H1 (cell line): ENCODE measurements around the gene AP2A2. TPM values are rescaled to one million over a fixed set of nuclear protein-coding genes. Genes with fewer than 3 reads are reported as not detected.

Source experiments
- CTCF ChIA-PET: fragments of 300-600 bp; sonication (Branson Sonifier 250); formaldehyde crosslinking; loops from one replicate; lab custom pipeline; 2021; ENCODE audit not compliant: partially characterized antibody; lab: Charles Lee
- POLR2A ChIA-PET: fragments of 300-600 bp; sonication (Branson Sonifier 250); formaldehyde crosslinking; loops from one replicate; lab custom pipeline; 2021; ENCODE audit warnings: inconsistent platforms; ENCODE audit not compliant: partially characterized antibody; lab: Charles Lee
- DNase-seq, 2 experiments: peaks; one replicate each; pipeline versions ENCODE4 v3.0.0 to v3.0.0-alpha.2; 2010 to 2022; ENCODE audit warnings: low spot score in 2 of 2, low read depth in 1 of 2, mixed read lengths in 1 of 2
- FAIRE-seq: peaks from 2 replicates; lab custom pipeline; 2011; peaks lifted over from hg19 to GRCh38; lab: Jason Lieb, UNC
- H2AFZ ChIP-seq: 2 replicates; pipeline ENCODE4 v1.8.1; 2012; ENCODE audit warnings: low read length, inconsistent platforms
- H2AK5ac ChIP-seq: 2 replicates; pipeline ENCODE4 v1.6.1; 2013; ENCODE audit warnings: low read depth, low read length
- H2BK120ac ChIP-seq: replicated peaks from 2 replicates; pipeline ENCODE3; 2013; ENCODE audit warnings: low read depth, low read length, inconsistent platforms
- H2BK12ac ChIP-seq: 2 replicates; pipeline ENCODE4 v1.6.1; 2013; ENCODE audit warnings: low read depth, low read length
- H2BK15ac ChIP-seq: 2 replicates; pipeline ENCODE4 v1.6.1; 2013; ENCODE audit warnings: low read length
- H2BK20ac ChIP-seq: 2 replicates; pipeline ENCODE4 v1.6.1; 2013; ENCODE audit warnings: low read length
- H2BK5ac ChIP-seq: 2 replicates; pipeline ENCODE4 v1.6.1; 2013; ENCODE audit warnings: low read depth, low read length
- H3K14ac ChIP-seq: 2 replicates; pipeline ENCODE4 v1.6.1; 2013; ENCODE audit warnings: inconsistent platforms; ENCODE audit not compliant: insufficient read length
- H3K18ac ChIP-seq: 2 replicates; pipeline ENCODE4 v1.6.1; 2013; ENCODE audit warnings: low read length; ENCODE audit errors: extremely low read depth
- H3K23ac ChIP-seq: 2 replicates; pipeline ENCODE4 v1.6.1; 2013; ENCODE audit warnings: inconsistent platforms; ENCODE audit not compliant: insufficient read length
- H3K23me2 ChIP-seq: 2 replicates; pipeline ENCODE4 v1.6.1; 2013; ENCODE audit warnings: low read depth, low read length
- H3K27ac ChIP-seq: 2 replicates; pipeline ENCODE4 v1.6.1; 2011; ENCODE audit warnings: low read depth, low read length, inconsistent platforms
- H3K27me3 ChIP-seq, 4 experiments: replicated peaks in 1 of 4; 1 replicate in 1 of 4; 2 replicates in 3 of 4; pipeline versions ENCODE4 v1.6.1 to v1.8.1; 2011 to 2013; ENCODE audit warnings: low read length in 3 of 4, mild to moderate bottlenecking in 3 of 4, inconsistent platforms in 2 of 4, mixed read lengths in 2 of 4, moderate library complexity in 1 of 4; ENCODE audit not compliant: control insufficient read depth in 3 of 4, insufficient read depth in 3 of 4; ENCODE audit errors: extremely low read depth in 1 of 4
- H3K36me3 ChIP-seq, 4 experiments: 2 replicates each; pipeline versions ENCODE4 v1.6.1 to v1.8.1; 2011 to 2013; ENCODE audit warnings: mild to moderate bottlenecking in 4 of 4, low read length in 3 of 4, moderate library complexity in 2 of 4, control low read depth in 1 of 4, inconsistent platforms in 1 of 4; ENCODE audit not compliant: insufficient read depth in 4 of 4, control insufficient read depth in 2 of 4
- H3K4ac ChIP-seq: replicated peaks from 2 replicates; pipeline ENCODE3; 2013; ENCODE audit warnings: low read length, low read depth, mixed read lengths, inconsistent platforms; ENCODE audit not compliant: insufficient read length
- H3K4me1 ChIP-seq, 4 experiments: replicated peaks in 1 of 4; 1 replicate in 1 of 4; 2 replicates in 3 of 4; pipeline versions ENCODE4 v1.6.1 to v1.8.1; 2011 to 2013; ENCODE audit warnings: low read length in 3 of 4, inconsistent platforms in 2 of 4, mixed read lengths in 1 of 4; ENCODE audit not compliant: insufficient read depth in 4 of 4, control insufficient read depth in 3 of 4
- H3K4me2 ChIP-seq, 2 experiments: 2 replicates each; pipeline versions ENCODE4 v1.6.1 to v1.8.1; 2011 to 2013; ENCODE audit warnings: low read depth in 2 of 2, low read length in 2 of 2, control low read depth in 1 of 2, inconsistent platforms in 1 of 2, mild to moderate bottlenecking in 1 of 2; ENCODE audit not compliant: insufficient read depth in 1 of 2
- H3K4me3 ChIP-seq, 4 experiments: fragments of 200-600, 300-600 bp in 1 of 4; sonication (generic), shearing (Covaris generic), sonication (Bioruptor Twin) in 1 of 4; 2 replicates each; pipeline versions ENCODE4 v1.5.1 to v1.8.1; 2011 to 2016; ENCODE audit warnings: low read length in 4 of 4, low read depth in 3 of 4, control low read depth in 2 of 4, inconsistent platforms in 2 of 4, mild to moderate bottlenecking in 2 of 4, mixed read lengths in 1 of 4, moderate library complexity in 1 of 4; ENCODE audit not compliant: insufficient read depth in 2 of 4; ENCODE audit errors: extremely low read depth in 1 of 4
- H3K56ac ChIP-seq: replicated peaks from 2 replicates; pipeline ENCODE3; 2013; ENCODE audit warnings: low read depth, mild to moderate bottlenecking, mixed read lengths, low read length, inconsistent platforms; ENCODE audit not compliant: insufficient read length
- H3K79me1 ChIP-seq: 2 replicates; pipeline ENCODE4 v1.6.1; 2013; ENCODE audit warnings: low read depth, low read length, control low read depth
- H3K79me2 ChIP-seq, 2 experiments: 2 replicates each; pipeline versions ENCODE4 v1.6.1 to v1.8.1; 2012 to 2013; ENCODE audit warnings: low read length in 2 of 2, mild to moderate bottlenecking in 2 of 2, inconsistent platforms in 1 of 2; ENCODE audit not compliant: insufficient read depth in 2 of 2, control insufficient read depth in 1 of 2
- H3K9ac ChIP-seq, 4 experiments: replicated peaks in 1 of 4; 1 replicate in 1 of 4; 2 replicates in 3 of 4; pipeline versions ENCODE4 v1.6.1 to v1.8.1; 2011 to 2013; ENCODE audit warnings: low read depth in 3 of 4, low read length in 3 of 4, control low read depth in 2 of 4, mild to moderate bottlenecking in 2 of 4, moderate library complexity in 2 of 4, inconsistent platforms in 1 of 4; ENCODE audit errors: extremely low read depth in 1 of 4
- H3K9me3 ChIP-seq, 2 experiments: 2 replicates each; pipeline versions ENCODE4 v1.6.1 to v1.8.1; 2012 to 2013; ENCODE audit warnings: mild to moderate bottlenecking in 2 of 2, moderate library complexity in 2 of 2, control low read depth in 1 of 2, inconsistent platforms in 1 of 2, low read depth in 1 of 2, low read length in 1 of 2, mixed read lengths in 1 of 2; ENCODE audit not compliant: insufficient read depth in 2 of 2
- H4K20me1 ChIP-seq, 2 experiments: replicated peaks in 1 of 2; 2 replicates each; pipeline versions ENCODE3 to v1.8.1; 2011 to 2013; ENCODE audit warnings: inconsistent platforms in 2 of 2, low read length in 2 of 2, mild to moderate bottlenecking in 1 of 2; ENCODE audit not compliant: insufficient read depth in 2 of 2, control insufficient read depth in 1 of 2
- H4K5ac ChIP-seq: 2 replicates; pipeline ENCODE4 v1.6.1; 2013; ENCODE audit warnings: low read length, low read depth, mixed read lengths, inconsistent platforms; ENCODE audit not compliant: insufficient read length
- H4K8ac ChIP-seq: 2 replicates; pipeline ENCODE4 v1.8.0; 2013; ENCODE audit warnings: mild to moderate bottlenecking, moderate library complexity, low read length, inconsistent platforms; ENCODE audit not compliant: insufficient read depth; ENCODE audit errors: extremely low read depth
- H4K91ac ChIP-seq: replicated peaks from 2 replicates; pipeline ENCODE3; 2013; ENCODE audit warnings: low read length, mixed read lengths, inconsistent platforms; ENCODE audit not compliant: insufficient read length
- BACH1 ChIP-seq: IDR thresholded peaks from 2 replicates; pipeline ENCODE4 v1.6.1; 2012; ENCODE audit warnings: low read length, improper control_type of control experiment
- BCL11A ChIP-seq, 2 experiments: IDR thresholded peaks; one replicate each; pipeline ENCODE4 v1.6.1; 2011; ENCODE audit warnings: low read depth in 2 of 2, low read length in 2 of 2, mild to moderate bottlenecking in 2 of 2
- CBX5 ChIP-seq: fragments of 300-800, 300-1000 bp; sonication (generic); IDR thresholded peaks from 2 replicates; pipeline ENCODE4 v1.7.1; 2016; ENCODE audit warnings: antibody characterized with exemption, low read length, low read depth
- CBX8 ChIP-seq: fragments of 300-800, 300-1000 bp; sonication (generic); IDR thresholded peaks from 2 replicates; pipeline ENCODE4 v1.7.1; 2016; ENCODE audit warnings: low read depth, low read length, borderline replicate concordance
- CHD1 ChIP-seq: IDR thresholded peaks from 2 replicates; pipeline ENCODE4 v1.6.1; 2012; ENCODE audit warnings: low read depth, low read length, improper control_type of control experiment
- EZH2 ChIP-seq: fragments of 200-600 bp; sonication (generic); IDR thresholded peaks from 2 replicates; pipeline ENCODE4 v1.7.1; 2012; ENCODE audit warnings: low read depth, mild to moderate bottlenecking, moderate library complexity, low read length, inconsistent platforms; ENCODE audit not compliant: severe bottlenecking
- KDM5A ChIP-seq: fragments of 200-600 bp; IDR thresholded peaks from 2 replicates; pipeline ENCODE4 v1.7.1; 2012; ENCODE audit warnings: mild to moderate bottlenecking, low read length, inconsistent platforms, mixed read lengths
- SP1 ChIP-seq: IDR thresholded peaks from 2 replicates; pipeline ENCODE4 v1.6.1; 2011; ENCODE audit warnings: low read depth, low read length
- SRF ChIP-seq: IDR thresholded peaks from 2 replicates; pipeline ENCODE4 v1.6.1; 2011; ENCODE audit warnings: mild to moderate bottlenecking, low read depth, low read length, moderate library complexity
- TEAD4 ChIP-seq: IDR thresholded peaks from 2 replicates; pipeline ENCODE4 v1.6.1; 2012; ENCODE audit warnings: low read depth, low read length, inconsistent platforms, mixed read lengths
- ZNF274 ChIP-seq: IDR thresholded peaks from 2 replicates; pipeline ENCODE4 v1.7.0; 2012; ENCODE audit warnings: low read length, borderline replicate concordance; ENCODE audit errors: extremely low read depth
- WGBS, 2 experiments: shearing (Covaris generic) in 1 of 2; methylation state at CpG; one replicate each; pipeline versions ENCODE4 v1.1.6 to v1.1.7; 2013 to 2015; ENCODE audit warnings: low lambda C conversion rate in 2 of 2, mixed read lengths in 2 of 2, inconsistent platforms in 1 of 2, low coverage in 1 of 2, missing lambda C conversion rate in 1 of 2; ENCODE audit not compliant: insufficient replicate concordance in 2 of 2, insufficient coverage in 1 of 2, insufficient read length in 1 of 2; ENCODE audit errors: extremely low coverage in 1 of 2, missing lambda C conversion rate in 1 of 2; 5-methylcytosine and 5-hydroxymethylcytosine counted together
- polyA plus RNA-seq, 7 experiments: library from polyadenylated mRNA; depleted of rRNA in 3 of 7; stranded (reverse) in 5 of 7; unstranded in 2 of 7; fragments of >200 nt in 5 of 7; fragments of 200-250 nt in 2 of 7; gene quantifications; 1 replicate in 5 of 7; 2 replicates in 1 of 7; 4 replicates in 1 of 7; pipeline versions ENCODE4 v1.2.1 to v1.2.3, GENCODE V29; 2011 to 2013; ENCODE audit warnings: missing spikeins in 2 of 7, mixed read lengths in 2 of 7
- total RNA-seq: library from RNA; stranded (reverse); fragmentation: NEBNext Ultra II Directional; extraction: Animal tissue kit (Norgen Biotek cat#: 25700); gene quantifications from 2 replicates; pipeline ENCODE4 v1.2.1, GENCODE V29; 2021
- TF ChIP-seq, protein P1 (sequence below): IDR thresholded peaks from 2 replicates; pipeline ENCODE4 v1.6.1; 2012; ENCODE audit warnings: low read length, inconsistent platforms

AP2A2 gene
- total and polyA plus RNA-seq, 2 of the 8 experiments (the other 6 are each of a cell fraction or from before 2014, with no cell fraction given) = 50.0 to 65.0 TPM

DNA sequence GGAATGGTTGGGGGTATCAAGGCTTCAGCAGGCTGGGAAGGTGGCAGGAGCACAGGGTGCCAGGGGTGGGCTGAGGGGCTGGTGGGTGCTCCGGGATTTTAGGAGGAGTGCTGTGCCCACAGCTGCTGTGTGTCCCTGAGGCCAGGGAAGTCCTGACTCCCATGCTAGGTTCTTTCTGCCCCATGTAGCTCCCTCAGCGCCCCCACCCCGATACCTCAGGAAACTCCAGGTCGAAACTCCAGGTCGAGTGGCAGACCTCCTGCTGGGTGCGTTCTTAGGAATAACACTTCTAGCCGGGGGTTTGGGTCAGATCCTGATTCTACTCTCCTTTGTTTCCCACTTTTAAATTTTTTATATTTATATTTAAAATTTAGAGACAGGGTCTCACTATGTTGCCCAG is 8.3 kb downstream of the AP2A2 start:
- Histone ChIP-seq H3K9ac (no peak overlapping the region), H2BK20ac (no peak overlapping the region), H3K79me1 (peaks cover 17% of the 10 kb centered on the region), H4K8ac (no peak overlapping the region; the same call in 1 of the 2 replicates), H3K18ac (no peak overlapping the region; the same call in none of the 2 replicates), H4K91ac (peak overlapping the region; percentile 76), H4K20me1 (peaks cover 14 to 31% of the 10 kb centered on the region in 2 experiments), H3K23ac (no peak overlapping the region), H3K23me2 (peaks cover 2% of the 10 kb centered on the region; the same call in 1 of the 2 replicates), H3K36me3 (no peaks in the 10 kb centered on the region), H2BK15ac (peak overlapping the region; percentile 88; the same call in 1 of the 2 replicates), H3K27ac (no peak overlapping the region; the same call in 1 of the 2 replicates), H2BK5ac (no peak overlapping the region; the same call in 1 of the 2 replicates), H3K4me1 (peaks cover 7 to 25% (median 16%) of the 10 kb centered on the region in 4 experiments), H2BK12ac (peak overlapping the region; percentile 52; the same call in 1 of the 2 replicates), H2AK5ac (peak overlapping the region; percentile 95), H2BK120ac (no peak overlapping the region), H3K4me2 (peak overlapping the region; percentile 49 to 62), H3K9me3 (no peaks in the 10 kb centered on the region), H2AFZ (no peak overlapping the region), H3K4me3 (peak overlapping the region in 1 of 4 experiments; percentile 38; a peak in 2 of 8 replicates), H3K14ac (no peak overlapping the region), H3K56ac (no peak overlapping the region), H3K27me3 (no peaks in the 10 kb centered on the region; a peak in 1 of 7 replicates), H3K4ac (peak overlapping the region; percentile 65), H3K79me2 (peaks cover 0 to 77% of the 10 kb centered on the region in 2 experiments), H4K5ac (no peak overlapping the region)
- POLR2A ChIA-PET = interaction anchor here (0.6 to 3.9 kb wide), 8 partner anchors 11 to 654 kb away, joined by 3 to 33 read pairs (median 3); no protein-coding TSS in a partner anchor
- CTCF ChIA-PET = interaction anchor here (1.2 to 4.6 kb wide), 6 partner anchors 9 to 57 kb away, joined by 3 to 26 read pairs (median 4); partner anchors contain the start of gene AP2A2
- WGBS, 2 experiments = 32% methylated on average over 6 of the region's 7 CpGs; no CpG with 5 or more reads in 1 of the 2 experiments
- FAIRE-seq (no peak), DNase-seq (no peak)
- TF ChIP-seq EZH2 = no peak
- no peak for TF ChIP-seq KDM5A
- no peak for TF ChIP-seq ZNF274
- TF ChIP-seq SRF = no peak
- TF ChIP-seq CBX5 = no peak
- TF ChIP-seq, protein P1, sequence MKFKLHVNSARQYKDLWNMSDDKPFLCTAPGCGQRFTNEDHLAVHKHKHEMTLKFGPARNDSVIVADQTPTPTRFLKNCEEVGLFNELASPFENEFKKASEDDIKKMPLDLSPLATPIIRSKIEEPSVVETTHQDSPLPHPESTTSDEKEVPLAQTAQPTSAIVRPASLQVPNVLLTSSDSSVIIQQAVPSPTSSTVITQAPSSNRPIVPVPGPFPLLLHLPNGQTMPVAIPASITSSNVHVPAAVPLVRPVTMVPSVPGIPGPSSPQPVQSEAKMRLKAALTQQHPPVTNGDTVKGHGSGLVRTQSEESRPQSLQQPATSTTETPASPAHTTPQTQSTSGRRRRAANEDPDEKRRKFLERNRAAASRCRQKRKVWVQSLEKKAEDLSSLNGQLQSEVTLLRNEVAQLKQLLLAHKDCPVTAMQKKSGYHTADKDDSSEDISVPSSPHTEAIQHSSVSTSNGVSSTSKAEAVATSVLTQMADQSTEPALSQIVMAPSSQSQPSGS = no peak
- TF ChIP-seq CHD1 = no peak
- TF ChIP-seq SP1 = no peak
- no peak for TF ChIP-seq BCL11A (IDR thresholded peaks at IDR 0.05; ENCODE audit: low read depth in 2 of 2, low read length in 2 of 2)
- TF ChIP-seq BACH1 = no peak
- TF ChIP-seq CBX8 = no peak
- no peak for TF ChIP-seq TEAD4
